ENCODE measurements around the gene CDH6.

DNA sequence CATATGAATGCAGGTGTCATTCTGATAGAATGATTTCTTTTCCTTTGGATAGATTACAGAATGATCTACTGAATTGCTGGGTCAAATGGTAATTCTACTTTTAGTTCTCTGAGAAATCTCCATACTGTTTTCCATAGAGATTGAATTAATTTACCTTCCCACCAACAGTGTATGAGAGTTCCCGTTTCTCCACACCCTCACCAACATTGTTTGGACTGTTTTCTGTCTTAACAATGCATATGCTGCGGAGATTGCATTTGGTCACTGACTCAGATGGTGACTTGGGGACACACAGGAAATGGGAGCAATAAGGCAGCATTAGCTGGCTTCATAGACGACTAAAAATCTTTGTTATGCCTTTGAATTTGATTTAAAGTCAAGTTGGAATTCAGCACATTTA, 95.9 kb downstream of the CDH6 start:
- TF ChIP-seq CTCF (conservative IDR thresholded peaks at IDR 0.05) (no peak), ZFX (IDR thresholded peaks at IDR 0.05) (no peak)

Measured in C4-2B (cell line).